NCI-H2107 (cell line): Measurements from ENCODE around the gene ZNF630.
"Not testable (repeated sequence)": the region's sequence is repeated elsewhere in the genome, so short reads cannot be mapped to it uniquely, and the experiment has no call there.

Experiments
- DNase-seq: peaks from one replicate; lab custom pipeline; 2025; lab: John Stamatoyannopoulos, UW

ZNF630 gene

DNA sequence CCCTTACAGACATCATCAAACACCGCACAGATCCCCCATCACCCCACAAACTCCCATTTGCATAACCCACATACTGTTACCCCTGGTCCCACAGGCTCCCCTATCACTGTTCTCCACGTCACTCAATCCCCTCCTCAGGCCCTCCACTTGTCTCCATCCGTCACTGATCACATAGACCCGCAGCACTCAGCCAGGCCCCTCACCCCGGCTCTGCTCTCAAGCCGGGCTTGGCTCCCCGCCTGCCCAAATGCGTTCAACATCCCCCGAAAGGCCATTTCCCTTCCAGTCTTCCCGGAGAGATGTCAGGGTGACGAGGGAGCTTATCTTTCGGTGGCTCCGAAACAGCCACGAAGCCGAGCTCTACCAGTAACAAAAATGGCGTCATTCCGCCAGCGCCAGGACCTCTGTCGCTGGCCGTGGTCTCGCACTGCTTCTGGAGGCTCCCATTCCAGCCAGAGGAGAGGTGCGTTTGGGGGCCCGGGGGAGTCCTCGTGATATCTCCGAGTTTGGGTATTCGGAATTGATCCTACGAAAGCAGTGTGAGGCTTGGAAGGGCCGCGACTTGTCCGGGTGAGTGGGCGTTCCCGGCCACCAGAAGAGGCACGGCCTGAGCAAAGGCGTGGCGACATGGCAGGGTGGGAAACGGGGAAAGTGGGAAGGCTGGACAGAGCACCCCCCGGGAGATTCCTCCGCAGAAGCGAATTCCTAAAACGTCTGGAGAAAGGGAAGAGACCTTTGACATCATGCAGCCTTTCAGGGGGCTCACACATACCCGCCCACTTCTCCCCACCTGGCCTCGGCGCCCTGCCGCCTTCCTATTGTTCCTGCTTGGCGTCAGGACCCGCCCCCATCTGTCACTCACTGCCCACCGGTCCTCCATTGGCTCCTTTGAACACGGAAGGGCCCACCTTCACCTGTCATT lies at the start of gene ZNF630:
ZNF630 (minus strand) TSS at position 577 of the 922 bp plus-strand sequence. CDS start 4,754 bp downstream, outside the sequence.
- peak; percentile 22 for DNase-seq

DNA sequence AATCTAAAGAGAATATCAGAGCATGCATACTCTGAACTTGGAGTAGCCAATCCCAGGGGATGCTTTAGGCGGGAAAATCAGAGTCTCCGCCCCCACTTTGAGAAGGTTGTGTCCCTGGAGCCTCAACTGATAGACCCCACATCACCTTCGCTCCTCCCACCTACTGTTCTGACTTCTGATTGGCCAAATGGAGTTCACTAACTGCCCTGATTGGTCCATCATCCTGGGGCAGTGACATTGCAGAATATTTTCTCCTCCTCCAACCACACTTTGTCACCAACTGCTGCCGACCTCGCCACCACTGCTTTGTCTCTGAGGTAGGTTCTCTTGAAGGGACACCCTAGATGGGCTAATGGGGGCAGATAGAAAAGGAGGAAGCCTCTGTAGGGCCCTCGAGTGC lies 36.3 kb upstream of the ZNF630 start:
- no peak for DNase-seq

GRCh38 chrX:48102874-48103374 lies 31.5 kb upstream of the ZNF630 start:
- DNase-seq, result no peak

DNA sequence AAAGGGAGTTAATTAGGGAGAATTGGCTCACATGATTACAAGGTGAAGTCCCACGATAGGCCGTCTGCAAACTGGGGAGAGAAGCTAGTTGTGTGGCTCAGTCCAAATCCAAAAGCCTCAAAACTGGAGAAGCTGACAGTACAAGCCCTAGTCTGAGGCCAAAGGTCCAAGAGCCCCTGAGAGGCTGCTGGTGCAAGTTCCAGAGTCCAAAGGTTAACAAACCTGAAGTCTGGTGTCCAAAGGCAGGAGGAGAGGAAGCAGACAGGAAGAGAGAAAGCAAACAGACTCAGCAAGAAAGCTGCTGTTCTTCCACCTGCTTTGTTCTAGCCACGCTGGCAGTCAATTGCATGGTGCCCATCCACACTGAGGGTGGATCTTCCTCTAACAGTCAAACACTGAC lies 30.0 kb upstream of the ZNF630 start:
- DNase-seq, result no peak

GRCh38 chrX:48092558-48092957 lies 21.1 kb upstream of the ZNF630 start:
- not testable (repeated sequence) for DNase-seq

GRCh38 chrX:48090123-48090522 lies 18.7 kb upstream of the ZNF630 start:
- no peak for DNase-seq

- DNase-seq, result no peak
Measured at GRCh38 chrX:48086082-48086481, 14.6 kb upstream of the ZNF630 start.

- DNase-seq, result no peak
Measured at GRCh38 chrX:48083706-48084105, 12.3 kb upstream of the ZNF630 start.

- peak; percentile 7 for DNase-seq
Measured at GRCh38 chrX:48083212-48083611, 11.8 kb upstream of the ZNF630 start.

GRCh38 chrX:48076343-48076742 lies 4.9 kb upstream of the ZNF630 start:
- DNase-seq, result no peak

GRCh38 chrX:48071986-48072605 lies 656 bp upstream of the ZNF630 start:
- DNase-seq, result no peak

DNA sequence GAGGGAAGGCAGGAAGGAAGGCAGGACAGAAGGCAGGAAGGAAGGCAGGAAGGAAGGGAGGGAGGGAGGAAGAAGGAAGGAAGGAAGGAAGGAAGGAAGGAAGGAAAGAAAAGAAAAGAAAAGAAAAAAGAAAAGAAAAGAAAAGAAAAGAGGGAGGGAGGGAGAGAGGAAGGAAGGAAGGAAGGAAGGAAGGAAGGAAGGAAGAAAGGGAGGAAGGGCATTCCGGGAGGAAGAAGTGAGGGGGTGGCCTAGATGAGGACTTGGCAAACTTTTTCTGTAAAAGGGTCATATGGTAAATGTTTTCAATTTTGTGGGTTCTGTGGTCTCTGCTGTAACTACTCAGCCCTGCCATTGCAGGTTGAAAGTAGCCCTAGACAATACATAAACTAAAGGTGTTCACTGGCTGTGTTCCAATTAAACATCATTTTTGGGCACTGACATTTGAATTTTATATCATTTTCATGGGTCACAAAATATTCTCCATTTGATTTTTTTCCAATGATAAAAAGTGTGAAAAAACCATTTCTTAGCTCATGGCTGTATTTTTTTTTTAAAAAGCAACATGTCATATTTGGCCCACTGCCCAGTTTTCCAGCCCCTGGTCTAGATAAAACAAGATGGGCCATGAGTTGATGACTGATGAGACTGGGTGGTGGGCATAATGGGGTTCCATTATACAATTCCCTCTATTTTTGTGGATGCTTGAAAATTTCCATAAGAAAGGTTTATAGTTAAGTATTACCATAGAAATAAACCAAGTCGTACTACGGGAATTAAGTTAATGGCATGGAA lies 3.1 kb downstream of the ZNF630 start:
- DNase-seq, result no peak

- DNase-seq, result no peak
Measured at GRCh38 chrX:48064261-48064660, 7.2 kb downstream of the ZNF630 start.

GRCh38 chrX:48059296-48059639 lies 12.2 kb downstream of the ZNF630 start:
- DNase-seq, result no peak

DNA sequence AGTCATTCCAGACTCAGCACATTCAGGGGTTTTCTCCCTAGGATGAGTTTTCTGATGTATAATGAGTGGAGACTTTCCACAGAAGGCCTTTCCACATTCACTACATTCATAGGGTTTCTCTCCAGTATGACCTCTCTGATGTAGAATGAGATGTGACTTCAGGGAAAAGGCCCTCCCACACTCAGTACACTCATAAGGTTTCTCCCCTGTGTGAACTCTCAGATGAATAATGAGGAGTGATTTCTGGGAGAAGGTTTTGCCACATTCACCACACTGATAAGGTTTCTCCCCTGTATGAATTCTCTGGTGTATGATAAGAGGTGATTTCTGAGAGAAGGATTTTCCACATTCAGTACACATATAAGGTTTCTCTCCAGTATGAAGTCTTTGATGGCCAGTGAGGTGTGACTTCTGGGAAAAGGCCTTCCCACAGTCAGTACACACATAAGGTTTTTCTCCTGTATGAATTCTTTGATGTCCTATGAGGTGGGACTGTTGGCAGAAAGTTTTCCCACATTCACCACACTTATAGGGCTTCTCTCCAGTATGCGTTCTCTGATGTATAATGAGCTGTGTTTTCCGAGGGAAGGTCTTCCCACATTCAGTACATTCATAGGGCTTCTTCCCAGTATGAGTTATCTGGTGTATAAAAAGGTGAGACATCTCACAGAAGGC lies 12.7 kb downstream of the ZNF630 start:
- DNase-seq, result no peak

GRCh38 chrX:48046846-48047245 lies 24.6 kb downstream of the ZNF630 start:
- DNase-seq, result no peak

- no peak for DNase-seq
Measured at GRCh38 chrX:48045410-48046311, 25.8 kb downstream of the ZNF630 start.

GRCh38 chrX:48043056-48043455 lies 28.4 kb downstream of the ZNF630 start:
- no peak for DNase-seq

DNA sequence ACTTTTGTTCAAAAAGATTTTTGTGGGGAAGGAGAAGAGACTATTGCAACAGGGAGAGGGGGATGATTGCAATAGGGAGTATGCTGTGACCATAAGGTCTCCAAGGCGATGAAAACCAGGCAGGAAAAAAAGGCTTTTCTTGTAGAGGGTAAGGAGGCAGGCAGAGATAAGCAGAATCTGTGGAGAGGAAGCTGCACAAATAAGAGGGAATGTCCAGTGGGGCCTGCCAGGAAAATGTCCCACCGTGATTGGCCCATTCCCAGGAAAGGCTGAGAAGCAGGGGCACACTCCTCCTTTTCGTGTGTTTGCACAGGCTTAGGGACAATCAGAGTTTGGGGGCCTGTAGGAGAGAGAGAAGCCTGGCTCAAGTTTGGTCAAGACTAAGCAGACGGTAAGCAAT lies 35.5 kb downstream of the ZNF630 start:
- no peak for DNase-seq

- DNase-seq, result not testable (repeated sequence)
Measured at GRCh38 chrX:48030641-48031173, 40.7 kb downstream of the ZNF630 start.

GRCh38 chrX:48030237-48030636 lies 41.2 kb downstream of the ZNF630 start:
- no peak for DNase-seq
